Measurements from ENCODE around the gene POGK. TPM values are rescaled to one million over a fixed set of nuclear protein-coding genes. Genes with fewer than 3 reads are reported as not detected.

The POGK gene
- total and polyA plus RNA-seq, 10 of the 15 experiments (the other 5 are each of a cell fraction or from before 2014, with no cell fraction given) = 5.3 to 34.6 (median 18.7) TPM

DNA sequence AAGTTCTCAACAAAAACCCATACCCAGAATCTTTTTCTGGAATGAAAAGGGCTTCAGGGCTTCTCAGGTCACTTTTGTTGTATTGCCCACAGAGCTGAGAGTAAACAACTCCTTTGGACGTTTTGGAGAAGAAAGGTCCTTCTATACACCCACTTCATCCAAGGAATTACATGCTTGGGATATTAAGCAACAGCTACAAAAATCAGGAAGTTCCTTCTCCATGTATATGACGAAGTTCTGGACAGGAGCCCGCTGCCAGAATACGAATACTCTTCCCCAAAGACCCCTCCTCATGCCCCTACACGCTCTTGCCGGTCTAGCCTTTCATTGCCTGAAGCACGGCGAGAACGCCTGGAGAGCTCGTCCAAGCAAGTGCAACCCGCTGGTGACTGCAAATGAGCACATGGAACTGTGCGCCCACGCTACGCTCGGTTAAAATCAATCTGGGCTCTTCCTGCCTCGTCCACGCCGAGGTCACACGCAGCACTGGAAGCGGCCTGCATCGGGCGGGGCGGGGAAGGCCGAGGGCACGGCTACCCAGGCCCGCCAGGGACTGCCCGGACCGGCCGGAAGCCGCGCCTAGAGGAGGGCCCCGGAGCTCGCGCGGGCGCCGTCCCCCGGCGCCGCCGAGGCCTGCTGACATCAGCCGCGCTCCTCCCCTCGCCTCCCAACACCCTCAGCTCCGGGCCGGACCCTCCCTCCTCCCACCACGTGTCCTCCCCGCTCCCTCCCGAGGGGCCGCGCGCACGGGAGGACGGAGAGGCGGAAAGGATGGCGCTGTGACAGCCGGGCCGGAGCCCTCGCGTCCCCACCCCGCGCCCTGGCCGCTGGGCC lies at the start of gene POGK (continued):
- peak; percentile 93 for TF ChIP-seq MXI1 (IDR thresholded peaks at IDR 0.05; ENCODE audit: low read depth, low read length)
- TF ChIP-seq SP1 (IDR thresholded peaks at IDR 0.05; ENCODE audit: low read depth, low read length) = peak; percentile 6
- no peak for TF ChIP-seq MTA3 (IDR thresholded peaks at IDR 0.05; ENCODE audit: borderline replicate concordance, low read length)
- TF ChIP-seq RELA (IDR thresholded peaks at IDR 0.05; ENCODE audit: borderline replicate concordance, partially characterized antibody) = peak; percentile 80
- TF ChIP-seq NBN (IDR thresholded peaks at IDR 0.05) = 0 out of 2 replicates have a peak, but pooled peaks have one; percentile 45
- no peak for TF ChIP-seq ZNF384 (IDR thresholded peaks at IDR 0.05; ENCODE audit: borderline replicate concordance, low read depth, low read length)
- TF ChIP-seq, protein P1, sequence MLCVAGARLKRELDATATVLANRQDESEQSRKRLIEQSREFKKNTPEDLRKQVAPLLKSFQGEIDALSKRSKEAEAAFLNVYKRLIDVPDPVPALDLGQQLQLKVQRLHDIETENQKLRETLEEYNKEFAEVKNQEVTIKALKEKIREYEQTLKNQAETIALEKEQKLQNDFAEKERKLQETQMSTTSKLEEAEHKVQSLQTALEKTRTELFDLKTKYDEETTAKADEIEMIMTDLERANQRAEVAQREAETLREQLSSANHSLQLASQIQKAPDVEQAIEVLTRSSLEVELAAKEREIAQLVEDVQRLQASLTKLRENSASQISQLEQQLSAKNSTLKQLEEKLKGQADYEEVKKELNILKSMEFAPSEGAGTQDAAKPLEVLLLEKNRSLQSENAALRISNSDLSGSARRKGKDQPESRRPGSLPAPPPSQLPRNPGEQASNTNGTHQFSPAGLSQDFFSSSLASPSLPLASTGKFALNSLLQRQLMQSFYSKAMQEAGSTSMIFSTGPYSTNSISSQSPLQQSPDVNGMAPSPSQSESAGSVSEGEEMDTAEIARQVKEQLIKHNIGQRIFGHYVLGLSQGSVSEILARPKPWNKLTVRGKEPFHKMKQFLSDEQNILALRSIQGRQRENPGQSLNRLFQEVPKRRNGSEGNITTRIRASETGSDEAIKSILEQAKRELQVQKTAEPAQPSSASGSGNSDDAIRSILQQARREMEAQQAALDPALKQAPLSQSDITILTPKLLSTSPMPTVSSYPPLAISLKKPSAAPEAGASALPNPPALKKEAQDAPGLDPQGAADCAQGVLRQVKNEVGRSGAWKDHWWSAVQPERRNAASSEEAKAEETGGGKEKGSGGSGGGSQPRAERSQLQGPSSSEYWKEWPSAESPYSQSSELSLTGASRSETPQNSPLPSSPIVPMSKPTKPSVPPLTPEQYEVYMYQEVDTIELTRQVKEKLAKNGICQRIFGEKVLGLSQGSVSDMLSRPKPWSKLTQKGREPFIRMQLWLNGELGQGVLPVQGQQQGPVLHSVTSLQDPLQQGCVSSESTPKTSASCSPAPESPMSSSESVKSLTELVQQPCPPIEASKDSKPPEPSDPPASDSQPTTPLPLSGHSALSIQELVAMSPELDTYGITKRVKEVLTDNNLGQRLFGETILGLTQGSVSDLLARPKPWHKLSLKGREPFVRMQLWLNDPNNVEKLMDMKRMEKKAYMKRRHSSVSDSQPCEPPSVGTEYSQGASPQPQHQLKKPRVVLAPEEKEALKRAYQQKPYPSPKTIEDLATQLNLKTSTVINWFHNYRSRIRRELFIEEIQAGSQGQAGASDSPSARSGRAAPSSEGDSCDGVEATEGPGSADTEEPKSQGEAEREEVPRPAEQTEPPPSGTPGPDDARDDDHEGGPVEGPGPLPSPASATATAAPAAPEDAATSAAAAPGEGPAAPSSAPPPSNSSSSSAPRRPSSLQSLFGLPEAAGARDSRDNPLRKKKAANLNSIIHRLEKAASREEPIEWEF (IDR thresholded peaks at IDR 0.05; ENCODE audit: insufficient replicate concordance, low read depth, low read length) = no peak
- TF ChIP-seq, protein P2, sequence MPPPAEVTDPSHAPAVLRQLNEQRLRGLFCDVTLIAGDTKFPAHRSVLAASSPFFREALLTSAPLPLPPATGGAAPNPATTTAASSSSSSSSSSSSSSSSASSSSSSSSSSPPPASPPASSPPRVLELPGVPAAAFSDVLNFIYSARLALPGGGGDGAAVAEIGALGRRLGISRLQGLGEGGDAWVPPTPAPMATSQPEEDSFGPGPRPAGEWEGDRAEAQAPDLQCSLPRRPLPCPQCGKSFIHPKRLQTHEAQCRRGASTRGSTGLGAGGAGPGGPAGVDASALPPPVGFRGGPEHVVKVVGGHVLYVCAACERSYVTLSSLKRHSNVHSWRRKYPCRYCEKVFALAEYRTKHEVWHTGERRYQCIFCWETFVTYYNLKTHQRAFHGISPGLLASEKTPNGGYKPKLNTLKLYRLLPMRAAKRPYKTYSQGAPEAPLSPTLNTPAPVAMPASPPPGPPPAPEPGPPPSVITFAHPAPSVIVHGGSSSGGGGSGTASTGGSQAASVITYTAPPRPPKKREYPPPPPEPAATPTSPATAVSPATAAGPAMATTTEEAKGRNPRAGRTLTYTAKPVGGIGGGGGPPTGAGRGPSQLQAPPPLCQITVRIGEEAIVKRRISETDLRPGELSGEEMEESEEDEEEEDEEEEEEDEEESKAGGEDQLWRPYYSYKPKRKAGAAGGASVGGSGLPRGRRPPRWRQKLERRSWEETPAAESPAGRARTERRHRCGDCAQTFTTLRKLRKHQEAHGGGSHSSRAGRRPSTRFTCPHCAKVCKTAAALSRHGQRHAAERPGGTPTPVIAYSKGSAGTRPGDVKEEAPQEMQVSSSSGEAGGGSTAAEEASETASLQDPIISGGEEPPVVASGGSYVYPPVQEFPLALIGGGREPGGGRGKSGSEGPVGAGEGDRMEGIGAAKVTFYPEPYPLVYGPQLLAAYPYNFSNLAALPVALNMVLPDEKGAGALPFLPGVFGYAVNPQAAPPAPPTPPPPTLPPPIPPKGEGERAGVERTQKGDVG (CRISPR knock-in tag; IDR thresholded peaks at IDR 0.05) = no peak
- TF ChIP-seq, protein P3, sequence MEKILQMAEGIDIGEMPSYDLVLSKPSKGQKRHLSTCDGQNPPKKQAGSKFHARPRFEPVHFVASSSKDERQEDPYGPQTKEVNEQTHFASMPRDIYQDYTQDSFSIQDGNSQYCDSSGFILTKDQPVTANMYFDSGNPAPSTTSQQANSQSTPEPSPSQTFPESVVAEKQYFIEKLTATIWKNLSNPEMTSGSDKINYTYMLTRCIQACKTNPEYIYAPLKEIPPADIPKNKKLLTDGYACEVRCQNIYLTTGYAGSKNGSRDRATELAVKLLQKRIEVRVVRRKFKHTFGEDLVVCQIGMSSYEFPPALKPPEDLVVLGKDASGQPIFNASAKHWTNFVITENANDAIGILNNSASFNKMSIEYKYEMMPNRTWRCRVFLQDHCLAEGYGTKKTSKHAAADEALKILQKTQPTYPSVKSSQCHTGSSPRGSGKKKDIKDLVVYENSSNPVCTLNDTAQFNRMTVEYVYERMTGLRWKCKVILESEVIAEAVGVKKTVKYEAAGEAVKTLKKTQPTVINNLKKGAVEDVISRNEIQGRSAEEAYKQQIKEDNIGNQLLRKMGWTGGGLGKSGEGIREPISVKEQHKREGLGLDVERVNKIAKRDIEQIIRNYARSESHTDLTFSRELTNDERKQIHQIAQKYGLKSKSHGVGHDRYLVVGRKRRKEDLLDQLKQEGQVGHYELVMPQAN (conservative IDR thresholded peaks at IDR 0.05) = peak; percentile 64
- no peak for TF ChIP-seq ZSCAN29 (IDR thresholded peaks at IDR 0.05)
- TF ChIP-seq TARDBP (IDR thresholded peaks at IDR 0.05; ENCODE audit: borderline replicate concordance) = no peak
- TF ChIP-seq HDAC6 (IDR thresholded peaks at IDR 0.05; ENCODE audit: unreplicated experiment) = no peak
- TF ChIP-seq, protein P4, sequence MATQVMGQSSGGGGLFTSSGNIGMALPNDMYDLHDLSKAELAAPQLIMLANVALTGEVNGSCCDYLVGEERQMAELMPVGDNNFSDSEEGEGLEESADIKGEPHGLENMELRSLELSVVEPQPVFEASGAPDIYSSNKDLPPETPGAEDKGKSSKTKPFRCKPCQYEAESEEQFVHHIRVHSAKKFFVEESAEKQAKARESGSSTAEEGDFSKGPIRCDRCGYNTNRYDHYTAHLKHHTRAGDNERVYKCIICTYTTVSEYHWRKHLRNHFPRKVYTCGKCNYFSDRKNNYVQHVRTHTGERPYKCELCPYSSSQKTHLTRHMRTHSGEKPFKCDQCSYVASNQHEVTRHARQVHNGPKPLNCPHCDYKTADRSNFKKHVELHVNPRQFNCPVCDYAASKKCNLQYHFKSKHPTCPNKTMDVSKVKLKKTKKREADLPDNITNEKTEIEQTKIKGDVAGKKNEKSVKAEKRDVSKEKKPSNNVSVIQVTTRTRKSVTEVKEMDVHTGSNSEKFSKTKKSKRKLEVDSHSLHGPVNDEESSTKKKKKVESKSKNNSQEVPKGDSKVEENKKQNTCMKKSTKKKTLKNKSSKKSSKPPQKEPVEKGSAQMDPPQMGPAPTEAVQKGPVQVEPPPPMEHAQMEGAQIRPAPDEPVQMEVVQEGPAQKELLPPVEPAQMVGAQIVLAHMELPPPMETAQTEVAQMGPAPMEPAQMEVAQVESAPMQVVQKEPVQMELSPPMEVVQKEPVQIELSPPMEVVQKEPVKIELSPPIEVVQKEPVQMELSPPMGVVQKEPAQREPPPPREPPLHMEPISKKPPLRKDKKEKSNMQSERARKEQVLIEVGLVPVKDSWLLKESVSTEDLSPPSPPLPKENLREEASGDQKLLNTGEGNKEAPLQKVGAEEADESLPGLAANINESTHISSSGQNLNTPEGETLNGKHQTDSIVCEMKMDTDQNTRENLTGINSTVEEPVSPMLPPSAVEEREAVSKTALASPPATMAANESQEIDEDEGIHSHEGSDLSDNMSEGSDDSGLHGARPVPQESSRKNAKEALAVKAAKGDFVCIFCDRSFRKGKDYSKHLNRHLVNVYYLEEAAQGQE (IDR thresholded peaks at IDR 0.05; ENCODE audit: low read depth, low read length) = no peak
- TF ChIP-seq ZNF24 (IDR thresholded peaks at IDR 0.05) = peak; percentile 69
- TF ChIP-seq ZNF622 (IDR thresholded peaks at IDR 0.05) = no peak
